Esophagus muscularis mucosa (tissue), 4 donors: ENCODE data around the gene LRRC56. TPM values are rescaled to one million over a fixed set of nuclear protein-coding genes. Genes with fewer than 3 reads are reported as not detected.

Experiments used
- DNase-seq: peaks from one replicate; pipeline ENCODE4 v3.0.0-alpha.2; 2017; ENCODE audit errors: extremely low spot score
- H3K27ac ChIP-seq, 4 donors: fragments of 200-600 bp; sonication (generic); replicated peaks in 1 of 4; 1 replicate in 3 of 4; 2 replicates in 1 of 4; pipeline ENCODE4 v1.5.1; 2016 to 2019; ENCODE audit warnings: mild to moderate bottlenecking in 1 of 4
- H3K27me3 ChIP-seq, 4 donors: fragments of 200-600 bp; sonication (generic); one replicate each; pipeline versions ENCODE4 v1.5.1 to v1.6.0; 2016 to 2019
- H3K36me3 ChIP-seq, 4 donors: fragments of 200-600 bp; sonication (generic); one replicate each; pipeline ENCODE4 v1.5.1; 2016 to 2019
- H3K4me1 ChIP-seq, 4 donors: fragments of 200-600 bp; sonication (generic); one replicate each; pipeline ENCODE4 v1.5.1; 2016 to 2019
- H3K4me3 ChIP-seq, 4 donors: fragments of 200-600 bp; sonication (generic); 1 replicate in 2 of 4; 2 replicates in 2 of 4; pipeline ENCODE4 v1.5.1; 2016 to 2019; ENCODE audit warnings: mild to moderate bottlenecking in 4 of 4, moderate library complexity in 1 of 4
- H3K9me3 ChIP-seq, 4 donors: fragments of 200-600 bp; sonication (generic); 1 replicate in 3 of 4; 2 replicates in 1 of 4; pipeline ENCODE4 v1.5.1; 2016 to 2019
- CTCF ChIP-seq, 3 experiments: fragments of 200-600 bp in 2 of 3; fragments of 450-650 bp in 1 of 3; sonication (generic) in 2 of 3; IDR thresholded peaks; one replicate each; pipeline ENCODE4 v1.5.1; 2017 to 2019; ENCODE audit warnings: antibody characterized with exemption in 3 of 3, mild to moderate bottlenecking in 2 of 3, moderate library complexity in 1 of 3
- EP300 ChIP-seq: sonication (generic); formaldehyde crosslinking; IDR thresholded peaks from one replicate; pipeline ENCODE4 v1.6.1; 2017; ENCODE audit warnings: antibody characterized with exemption
- POLR2A ChIP-seq: fragments of 450-650 bp; IDR thresholded peaks from one replicate; pipeline ENCODE4 v1.6.1; 2017; ENCODE audit warnings: antibody characterized with exemption, moderate library complexity, mild to moderate bottlenecking, low read depth
- POLR2AphosphoS5 ChIP-seq, 2 donors: sonication (generic); formaldehyde crosslinking; IDR thresholded peaks; one replicate each; pipeline ENCODE4 v1.6.1; 2017; ENCODE audit warnings: antibody characterized with exemption in 2 of 2
- WGBS: methylation state at CpG from one replicate; pipeline ENCODE4 v1.1.5; 2018; 5-methylcytosine and 5-hydroxymethylcytosine counted together
- intact Hi-C: fragments of 100-400 bp; cut with DNase I; formaldehyde crosslinking; loops from one replicate; pipeline ENCODE4 v1.15.1; 2023
- total RNA-seq, 4 donors: library from RNA; depleted of rRNA; stranded (reverse); fragments of >200 nt; gene quantifications; one replicate each; pipeline versions ENCODE4 v1.1.0 to v1.2.1, GENCODE V29; 2016

The LRRC56 gene
- total RNA-seq, 4 donors from 2014 or later = 0.19 to 0.33 TPM; not detected in 2

- H3K27me3 ChIP-seq = no peaks in the 10 kb centered on the region
- H3K36me3 ChIP-seq = no peaks in the 10 kb centered on the region
- no peak for DNase-seq
- peaks cover 19 to 34% (median 32%) of the 10 kb centered on the region in 4 donors for H3K4me1 ChIP-seq
- H3K9me3 ChIP-seq = no peaks in the 10 kb centered on the region
- no peak overlapping the region for H3K27ac ChIP-seq
- TF ChIP-seq EP300 = no peak
- TF ChIP-seq CTCF (IDR thresholded peaks at IDR 0.05) = no peak
- no peak for TF ChIP-seq POLR2AphosphoS5 (IDR thresholded peaks at IDR 0.05)
- no peak for TF ChIP-seq POLR2A
- 68% methylated on average over 6 of the region's 12 CpGs for WGBS
- H3K4me3 ChIP-seq = no peak overlapping the region
- intact Hi-C loops = no loop called here
Observed at GRCh38 chr11:565921-566509, 28.7 kb downstream of the LRRC56 start.

GRCh38 chr11:567011-567628 is 29.8 kb downstream of the LRRC56 start:
- peak overlapping the region; percentile 67 to 90 (median 78) for H3K4me3 ChIP-seq
- WGBS = 87% methylated on average over 8 of the region's 18 CpGs

GRCh38 chr11:567629-568292 is 30.4 kb downstream of the LRRC56 start:
- H3K27ac ChIP-seq = peak overlapping the region; percentile 87 to 94 (median 90)
- DNase-seq = no peak
- no peaks in the 10 kb centered on the region for H3K9me3 ChIP-seq
- no peaks in the 10 kb centered on the region for H3K36me3 ChIP-seq
- TF ChIP-seq POLR2A = no peak
- TF ChIP-seq CTCF (IDR thresholded peaks at IDR 0.05) = no peak
- no peak for TF ChIP-seq POLR2AphosphoS5 (IDR thresholded peaks at IDR 0.05)
- no peak for TF ChIP-seq EP300
- H3K4me1 ChIP-seq = peaks cover 11 to 23% (median 22%) of the 10 kb centered on the region in 4 donors
- H3K27me3 ChIP-seq = no peaks in the 10 kb centered on the region
- peak overlapping the region; percentile 67 to 90 (median 78) for H3K4me3 ChIP-seq
- intact Hi-C loops = no loop called here
- 59% methylated on average over 9 of the region's 41 CpGs for WGBS

More at GRCh38 chr11:567011-567628, 29.8 kb downstream of the LRRC56 start:
- Histone ChIP-seq H3K27ac (peak overlapping the region; percentile 87 to 94 (median 90)), H3K9me3 (no peaks in the 10 kb centered on the region), H3K27me3 (no peaks in the 10 kb centered on the region), H3K36me3 (no peaks in the 10 kb centered on the region), H3K4me1 (peaks cover 11 to 23% (median 22%) of the 10 kb centered on the region in 4 donors)
- TF ChIP-seq CTCF (IDR thresholded peaks at IDR 0.05) (no peak), EP300 (no peak), POLR2A (no peak), POLR2AphosphoS5 (IDR thresholded peaks at IDR 0.05) (no peak)
- intact Hi-C loops = no loop called here
- DNase-seq = no peak

- H3K4me3 ChIP-seq = peak overlapping the region; percentile 67 to 90 (median 78)
- peak overlapping the region; percentile 87 to 94 (median 92) for H3K27ac ChIP-seq
- no peaks in the 10 kb centered on the region for H3K27me3 ChIP-seq
- H3K4me1 ChIP-seq = peaks cover 11 to 23% (median 22%) of the 10 kb centered on the region in 4 donors
- TF ChIP-seq POLR2AphosphoS5 (IDR thresholded peaks at IDR 0.05) (peak; percentile 66 to 79), POLR2A (peak; percentile 23), EP300 (no peak), CTCF (IDR thresholded peaks at IDR 0.05) (no peak)
- H3K9me3 ChIP-seq = no peaks in the 10 kb centered on the region
- no peaks in the 10 kb centered on the region for H3K36me3 ChIP-seq
- 0% methylated on average over 5 of the region's 123 CpGs for WGBS
- peak; percentile 96 for DNase-seq
- intact Hi-C loops = no loop called here
Observed at GRCh38 chr11:568306-569157, 31.2 kb downstream of the LRRC56 start.
